Measurements from ENCODE around the gene SSBP4. TPM values are rescaled to one million over a fixed set of nuclear protein-coding genes. Genes with fewer than 3 reads are reported as not detected.

Gene SSBP4
- total and polyA plus RNA-seq, 9 of the 15 experiments (the other 6 are each of a cell fraction or from before 2014, with no cell fraction given): 1.1 to 189 (median 39.0) TPM

DNA sequence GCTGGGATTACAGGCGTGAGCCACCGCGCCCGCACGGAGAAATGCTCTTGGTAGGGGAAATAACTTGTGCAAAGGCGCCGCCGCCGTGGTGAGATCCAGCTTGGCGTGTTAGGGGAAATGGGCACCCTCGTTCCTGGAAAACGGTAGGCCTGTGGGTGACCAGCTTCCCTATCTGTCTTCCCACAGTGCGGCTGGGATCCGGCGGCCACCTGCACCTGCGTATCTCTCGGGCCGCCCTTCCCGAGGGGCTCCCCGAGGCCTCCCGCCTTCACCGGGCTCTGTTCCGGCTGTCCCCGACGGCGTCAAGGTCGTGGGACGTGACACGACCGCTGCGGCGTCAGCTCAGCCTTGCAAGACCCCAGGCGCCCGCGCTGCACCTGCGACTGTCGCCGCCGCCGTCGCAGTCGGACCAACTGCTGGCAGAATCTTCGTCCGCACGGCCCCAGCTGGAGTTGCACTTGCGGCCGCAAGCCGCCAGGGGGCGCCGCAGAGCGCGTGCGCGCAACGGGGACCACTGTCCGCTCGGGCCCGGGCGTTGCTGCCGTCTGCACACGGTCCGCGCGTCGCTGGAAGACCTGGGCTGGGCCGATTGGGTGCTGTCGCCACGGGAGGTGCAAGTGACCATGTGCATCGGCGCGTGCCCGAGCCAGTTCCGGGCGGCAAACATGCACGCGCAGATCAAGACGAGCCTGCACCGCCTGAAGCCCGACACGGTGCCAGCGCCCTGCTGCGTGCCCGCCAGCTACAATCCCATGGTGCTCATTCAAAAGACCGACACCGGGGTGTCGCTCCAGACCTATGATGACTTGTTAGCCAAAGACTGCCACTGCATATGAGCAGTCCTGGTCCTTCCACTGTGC lies 30.9 kb upstream of the SSBP4 start (continued):
- peak; percentile 99 for TF ChIP-seq RB1 (IDR thresholded peaks at IDR 0.05; ENCODE audit: low read depth)
- TF ChIP-seq, protein P1, sequence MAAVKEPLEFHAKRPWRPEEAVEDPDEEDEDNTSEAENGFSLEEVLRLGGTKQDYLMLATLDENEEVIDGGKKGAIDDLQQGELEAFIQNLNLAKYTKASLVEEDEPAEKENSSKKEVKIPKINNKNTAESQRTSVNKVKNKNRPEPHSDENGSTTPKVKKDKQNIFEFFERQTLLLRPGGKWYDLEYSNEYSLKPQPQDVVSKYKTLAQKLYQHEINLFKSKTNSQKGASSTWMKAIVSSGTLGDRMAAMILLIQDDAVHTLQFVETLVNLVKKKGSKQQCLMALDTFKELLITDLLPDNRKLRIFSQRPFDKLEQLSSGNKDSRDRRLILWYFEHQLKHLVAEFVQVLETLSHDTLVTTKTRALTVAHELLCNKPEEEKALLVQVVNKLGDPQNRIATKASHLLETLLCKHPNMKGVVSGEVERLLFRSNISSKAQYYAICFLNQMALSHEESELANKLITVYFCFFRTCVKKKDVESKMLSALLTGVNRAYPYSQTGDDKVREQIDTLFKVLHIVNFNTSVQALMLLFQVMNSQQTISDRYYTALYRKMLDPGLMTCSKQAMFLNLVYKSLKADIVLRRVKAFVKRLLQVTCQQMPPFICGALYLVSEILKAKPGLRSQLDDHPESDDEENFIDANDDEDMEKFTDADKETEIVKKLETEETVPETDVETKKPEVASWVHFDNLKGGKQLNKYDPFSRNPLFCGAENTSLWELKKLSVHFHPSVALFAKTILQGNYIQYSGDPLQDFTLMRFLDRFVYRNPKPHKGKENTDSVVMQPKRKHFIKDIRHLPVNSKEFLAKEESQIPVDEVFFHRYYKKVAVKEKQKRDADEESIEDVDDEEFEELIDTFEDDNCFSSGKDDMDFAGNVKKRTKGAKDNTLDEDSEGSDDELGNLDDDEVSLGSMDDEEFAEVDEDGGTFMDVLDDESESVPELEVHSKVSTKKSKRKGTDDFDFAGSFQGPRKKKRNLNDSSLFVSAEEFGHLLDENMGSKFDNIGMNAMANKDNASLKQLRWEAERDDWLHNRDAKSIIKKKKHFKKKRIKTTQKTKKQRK (IDR thresholded peaks at IDR 0.05; ENCODE audit: borderline replicate concordance, low read depth, low read length): no peak
- TF ChIP-seq, protein P2, sequence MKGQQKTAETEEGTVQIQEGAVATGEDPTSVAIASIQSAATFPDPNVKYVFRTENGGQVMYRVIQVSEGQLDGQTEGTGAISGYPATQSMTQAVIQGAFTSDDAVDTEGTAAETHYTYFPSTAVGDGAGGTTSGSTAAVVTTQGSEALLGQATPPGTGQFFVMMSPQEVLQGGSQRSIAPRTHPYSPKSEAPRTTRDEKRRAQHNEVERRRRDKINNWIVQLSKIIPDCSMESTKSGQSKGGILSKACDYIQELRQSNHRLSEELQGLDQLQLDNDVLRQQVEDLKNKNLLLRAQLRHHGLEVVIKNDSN (CRISPR knock-in tag; IDR thresholded peaks at IDR 0.05): no peak; the same call in none of the 2 replicates
- TF ChIP-seq ZKSCAN1 (IDR thresholded peaks at IDR 0.05; ENCODE audit: low read depth, low read length): peak; percentile 57; the same call in 1 of the 2 replicates
- TF ChIP-seq, protein P3, sequence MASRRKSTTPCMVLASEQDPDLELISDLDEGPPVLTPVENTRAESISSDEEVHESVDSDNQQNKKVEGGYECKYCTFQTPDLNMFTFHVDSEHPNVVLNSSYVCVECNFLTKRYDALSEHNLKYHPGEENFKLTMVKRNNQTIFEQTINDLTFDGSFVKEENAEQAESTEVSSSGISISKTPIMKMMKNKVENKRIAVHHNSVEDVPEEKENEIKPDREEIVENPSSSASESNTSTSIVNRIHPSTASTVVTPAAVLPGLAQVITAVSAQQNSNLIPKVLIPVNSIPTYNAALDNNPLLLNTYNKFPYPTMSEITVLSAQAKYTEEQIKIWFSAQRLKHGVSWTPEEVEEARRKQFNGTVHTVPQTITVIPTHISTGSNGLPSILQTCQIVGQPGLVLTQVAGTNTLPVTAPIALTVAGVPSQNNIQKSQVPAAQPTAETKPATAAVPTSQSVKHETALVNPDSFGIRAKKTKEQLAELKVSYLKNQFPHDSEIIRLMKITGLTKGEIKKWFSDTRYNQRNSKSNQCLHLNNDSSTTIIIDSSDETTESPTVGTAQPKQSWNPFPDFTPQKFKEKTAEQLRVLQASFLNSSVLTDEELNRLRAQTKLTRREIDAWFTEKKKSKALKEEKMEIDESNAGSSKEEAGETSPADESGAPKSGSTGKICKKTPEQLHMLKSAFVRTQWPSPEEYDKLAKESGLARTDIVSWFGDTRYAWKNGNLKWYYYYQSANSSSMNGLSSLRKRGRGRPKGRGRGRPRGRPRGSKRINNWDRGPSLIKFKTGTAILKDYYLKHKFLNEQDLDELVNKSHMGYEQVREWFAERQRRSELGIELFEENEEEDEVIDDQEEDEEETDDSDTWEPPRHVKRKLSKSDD (conservative IDR thresholded peaks at IDR 0.05; ENCODE audit: low read length): no peak
- no peak for TF ChIP-seq STAT5B (CRISPR knock-in tag; IDR thresholded peaks at IDR 0.05)
- TF ChIP-seq DNMT1 (IDR thresholded peaks at IDR 0.05): no peak
- no peak for TF ChIP-seq ZNF217 (CRISPR knock-in tag; IDR thresholded peaks at IDR 0.05)
- TF ChIP-seq, protein P4, sequence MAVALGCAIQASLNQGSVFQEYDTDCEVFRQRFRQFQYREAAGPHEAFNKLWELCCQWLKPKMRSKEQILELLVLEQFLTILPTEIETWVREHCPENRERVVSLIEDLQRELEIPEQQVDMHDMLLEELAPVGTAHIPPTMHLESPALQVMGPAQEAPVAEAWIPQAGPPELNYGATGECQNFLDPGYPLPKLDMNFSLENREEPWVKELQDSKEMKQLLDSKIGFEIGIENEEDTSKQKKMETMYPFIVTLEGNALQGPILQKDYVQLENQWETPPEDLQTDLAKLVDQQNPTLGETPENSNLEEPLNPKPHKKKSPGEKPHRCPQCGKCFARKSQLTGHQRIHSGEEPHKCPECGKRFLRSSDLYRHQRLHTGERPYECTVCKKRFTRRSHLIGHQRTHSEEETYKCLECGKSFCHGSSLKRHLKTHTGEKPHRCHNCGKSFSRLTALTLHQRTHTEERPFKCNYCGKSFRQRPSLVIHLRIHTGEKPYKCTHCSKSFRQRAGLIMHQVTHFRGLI (CRISPR knock-in tag; IDR thresholded peaks at IDR 0.05): no peak
- TF ChIP-seq ZNF143 (CRISPR knock-in tag; IDR thresholded peaks at IDR 0.05): 0 out of 2 replicates have a peak, but pooled peaks have one; percentile 54
- peak; percentile 75 for TF ChIP-seq SP1 (CRISPR knock-in tag; IDR thresholded peaks at IDR 0.05)
- TF ChIP-seq, protein P5, sequence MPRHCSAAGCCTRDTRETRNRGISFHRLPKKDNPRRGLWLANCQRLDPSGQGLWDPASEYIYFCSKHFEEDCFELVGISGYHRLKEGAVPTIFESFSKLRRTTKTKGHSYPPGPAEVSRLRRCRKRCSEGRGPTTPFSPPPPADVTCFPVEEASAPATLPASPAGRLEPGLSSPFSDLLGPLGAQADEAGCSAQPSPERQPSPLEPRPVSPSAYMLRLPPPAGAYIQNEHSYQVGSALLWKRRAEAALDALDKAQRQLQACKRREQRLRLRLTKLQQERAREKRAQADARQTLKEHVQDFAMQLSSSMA (CRISPR knock-in tag; IDR thresholded peaks at IDR 0.05): peak; percentile 20; the same call in 1 of the 2 replicates
- no peak for TF ChIP-seq TAF7 (tag; IDR thresholded peaks at IDR 0.05)
- 0 out of 2 replicates have a peak, but pooled peaks have one; percentile 48 for TF ChIP-seq DMBX1 (CRISPR knock-in tag; IDR thresholded peaks at IDR 0.05; ENCODE audit: borderline replicate concordance)
- no peak for TF ChIP-seq NFXL1 (CRISPR knock-in tag; IDR thresholded peaks at IDR 0.05)
- peak; percentile 89; the same call in 1 of the 2 replicates for TF ChIP-seq MED1 (CRISPR knock-in tag; IDR thresholded peaks at IDR 0.05; ENCODE audit: borderline replicate concordance)
- no peak for TF ChIP-seq HNRNPH1 (optimal IDR thresholded peaks at IDR 0.05; ENCODE audit: low read depth, low read length)
- no peak; the same call in 1 of the 2 replicates for TF ChIP-seq LARP7 (IDR thresholded peaks at IDR 0.05)
- no peak for TF ChIP-seq BDP1 (IDR thresholded peaks at IDR 0.05; ENCODE audit: insufficient read depth, insufficient read length)

Data from K562 (cell line).